Mammary epithelial cell (primary cell): ENCODE data around the gene SIRPA.

Experiments used
- EZH2 ChIP-seq: IDR thresholded peaks from 2 replicates; pipeline ENCODE4 v1.6.1; 2012; ENCODE audit warnings: low read length, inconsistent platforms, borderline replicate concordance
- TF ChIP-seq, protein P1 (sequence below), 2 donors: IDR thresholded peaks in 1 of 2; conservative IDR thresholded peaks in 1 of 2; 2 replicates each; pipeline ENCODE4 v1.5.1; 2011 to 2012; ENCODE audit warnings: inconsistent platforms in 2 of 2, low read length in 2 of 2, mild to moderate bottlenecking in 2 of 2, control low read depth in 1 of 2, low read depth in 1 of 2; ENCODE audit not compliant: insufficient read depth in 1 of 2; ENCODE audit errors: extremely low read depth in 1 of 2

DNA sequence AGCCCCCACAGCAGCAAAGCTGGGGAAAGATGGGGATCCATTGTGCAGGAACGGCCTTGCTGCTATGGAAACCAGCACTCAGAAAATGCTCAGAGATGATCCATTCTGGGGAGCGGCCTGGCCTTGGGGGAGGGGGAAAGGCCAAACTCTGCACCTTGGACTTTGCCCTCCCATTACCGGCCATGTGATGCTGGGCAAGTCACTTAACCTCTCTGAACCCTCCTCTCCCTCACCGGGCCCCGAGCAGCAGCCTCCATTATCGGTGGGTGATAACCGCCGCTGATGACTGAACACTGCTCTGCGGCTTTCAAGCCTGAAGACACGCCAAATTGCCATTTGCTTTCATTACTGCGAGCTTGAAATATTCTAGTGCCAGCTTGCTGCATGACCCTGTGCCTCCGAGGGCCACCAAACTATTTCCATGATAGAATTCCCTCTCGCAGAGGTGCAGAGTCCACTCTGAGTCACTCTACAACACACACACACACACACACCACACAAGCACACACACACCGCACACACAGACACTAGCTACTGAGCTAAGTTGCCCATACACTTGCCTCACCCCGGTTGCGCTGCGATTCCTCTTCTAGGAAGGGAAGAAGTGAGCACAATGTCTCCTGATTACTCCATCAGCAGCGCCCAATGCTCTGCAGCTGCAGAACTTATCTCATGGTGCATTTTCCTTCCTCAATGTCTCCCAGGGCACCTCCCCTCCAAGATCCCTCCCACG, 20.6 kb upstream of the SIRPA start:
- TF ChIP-seq, protein P1, sequence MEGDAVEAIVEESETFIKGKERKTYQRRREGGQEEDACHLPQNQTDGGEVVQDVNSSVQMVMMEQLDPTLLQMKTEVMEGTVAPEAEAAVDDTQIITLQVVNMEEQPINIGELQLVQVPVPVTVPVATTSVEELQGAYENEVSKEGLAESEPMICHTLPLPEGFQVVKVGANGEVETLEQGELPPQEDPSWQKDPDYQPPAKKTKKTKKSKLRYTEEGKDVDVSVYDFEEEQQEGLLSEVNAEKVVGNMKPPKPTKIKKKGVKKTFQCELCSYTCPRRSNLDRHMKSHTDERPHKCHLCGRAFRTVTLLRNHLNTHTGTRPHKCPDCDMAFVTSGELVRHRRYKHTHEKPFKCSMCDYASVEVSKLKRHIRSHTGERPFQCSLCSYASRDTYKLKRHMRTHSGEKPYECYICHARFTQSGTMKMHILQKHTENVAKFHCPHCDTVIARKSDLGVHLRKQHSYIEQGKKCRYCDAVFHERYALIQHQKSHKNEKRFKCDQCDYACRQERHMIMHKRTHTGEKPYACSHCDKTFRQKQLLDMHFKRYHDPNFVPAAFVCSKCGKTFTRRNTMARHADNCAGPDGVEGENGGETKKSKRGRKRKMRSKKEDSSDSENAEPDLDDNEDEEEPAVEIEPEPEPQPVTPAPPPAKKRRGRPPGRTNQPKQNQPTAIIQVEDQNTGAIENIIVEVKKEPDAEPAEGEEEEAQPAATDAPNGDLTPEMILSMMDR (conservative IDR thresholded peaks at IDR 0.05 in 1 of 2, IDR thresholded peaks at IDR 0.05 in 1 of 2; ENCODE audit: extremely low read depth in 1 of 2, insufficient read depth in 1 of 2, low read depth in 1 of 2, low read length in 2 of 2), result no peak
- TF ChIP-seq EZH2, result no peak
